C4-2B (cell line): Measurements from ENCODE around the gene HEXIM2.

Experiments used
- H3K27ac ChIP-seq: fragments of 450-650 bp; 2 replicates; pipeline ENCODE4 v1.5.1; 2017
- ZFX ChIP-seq: fragments of 450-650 bp; IDR thresholded peaks from 2 replicates; pipeline ENCODE4 v1.6.1; 2017
- TF ChIP-seq, protein P1 (sequence below): fragments of 450-650 bp; conservative IDR thresholded peaks from 2 replicates; pipeline ENCODE4 v1.5.1; 2017; ENCODE audit warnings: mild to moderate bottlenecking

HEXIM2 gene

DNA sequence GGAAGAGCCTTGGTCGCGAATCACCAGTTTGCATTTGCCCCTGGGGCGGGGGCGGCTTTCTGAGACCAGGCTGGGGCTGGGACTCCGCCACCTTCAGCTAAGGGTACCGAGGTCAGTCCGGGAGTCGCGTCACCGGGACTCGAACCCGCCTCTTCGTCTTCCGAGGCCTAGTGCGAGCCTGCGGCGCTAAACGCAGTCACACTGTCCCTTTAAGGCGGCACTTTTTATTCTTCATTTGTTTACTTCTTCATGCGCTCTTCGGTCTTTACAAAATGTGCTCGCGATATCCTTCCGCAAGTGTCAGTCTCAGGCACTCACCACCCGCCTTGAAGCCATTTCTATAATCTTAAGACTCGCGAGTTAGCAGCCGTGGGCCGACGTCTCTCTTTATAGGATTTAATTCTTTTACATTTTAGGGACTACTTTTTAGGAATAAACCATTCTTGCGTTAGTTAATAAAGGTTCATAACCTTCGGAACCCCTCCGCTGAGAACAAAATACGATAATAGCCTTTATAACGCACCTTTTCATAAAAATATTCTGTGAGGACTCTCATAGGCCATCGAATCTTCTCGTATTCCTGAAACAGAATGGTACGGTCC lies 14.0 kb upstream of the HEXIM2 start:
- TF ChIP-seq ZFX = peak; percentile 74
- TF ChIP-seq, protein P1, sequence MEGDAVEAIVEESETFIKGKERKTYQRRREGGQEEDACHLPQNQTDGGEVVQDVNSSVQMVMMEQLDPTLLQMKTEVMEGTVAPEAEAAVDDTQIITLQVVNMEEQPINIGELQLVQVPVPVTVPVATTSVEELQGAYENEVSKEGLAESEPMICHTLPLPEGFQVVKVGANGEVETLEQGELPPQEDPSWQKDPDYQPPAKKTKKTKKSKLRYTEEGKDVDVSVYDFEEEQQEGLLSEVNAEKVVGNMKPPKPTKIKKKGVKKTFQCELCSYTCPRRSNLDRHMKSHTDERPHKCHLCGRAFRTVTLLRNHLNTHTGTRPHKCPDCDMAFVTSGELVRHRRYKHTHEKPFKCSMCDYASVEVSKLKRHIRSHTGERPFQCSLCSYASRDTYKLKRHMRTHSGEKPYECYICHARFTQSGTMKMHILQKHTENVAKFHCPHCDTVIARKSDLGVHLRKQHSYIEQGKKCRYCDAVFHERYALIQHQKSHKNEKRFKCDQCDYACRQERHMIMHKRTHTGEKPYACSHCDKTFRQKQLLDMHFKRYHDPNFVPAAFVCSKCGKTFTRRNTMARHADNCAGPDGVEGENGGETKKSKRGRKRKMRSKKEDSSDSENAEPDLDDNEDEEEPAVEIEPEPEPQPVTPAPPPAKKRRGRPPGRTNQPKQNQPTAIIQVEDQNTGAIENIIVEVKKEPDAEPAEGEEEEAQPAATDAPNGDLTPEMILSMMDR = no peak
- H3K27ac ChIP-seq = peak overlapping the region; percentile 94

DNA sequence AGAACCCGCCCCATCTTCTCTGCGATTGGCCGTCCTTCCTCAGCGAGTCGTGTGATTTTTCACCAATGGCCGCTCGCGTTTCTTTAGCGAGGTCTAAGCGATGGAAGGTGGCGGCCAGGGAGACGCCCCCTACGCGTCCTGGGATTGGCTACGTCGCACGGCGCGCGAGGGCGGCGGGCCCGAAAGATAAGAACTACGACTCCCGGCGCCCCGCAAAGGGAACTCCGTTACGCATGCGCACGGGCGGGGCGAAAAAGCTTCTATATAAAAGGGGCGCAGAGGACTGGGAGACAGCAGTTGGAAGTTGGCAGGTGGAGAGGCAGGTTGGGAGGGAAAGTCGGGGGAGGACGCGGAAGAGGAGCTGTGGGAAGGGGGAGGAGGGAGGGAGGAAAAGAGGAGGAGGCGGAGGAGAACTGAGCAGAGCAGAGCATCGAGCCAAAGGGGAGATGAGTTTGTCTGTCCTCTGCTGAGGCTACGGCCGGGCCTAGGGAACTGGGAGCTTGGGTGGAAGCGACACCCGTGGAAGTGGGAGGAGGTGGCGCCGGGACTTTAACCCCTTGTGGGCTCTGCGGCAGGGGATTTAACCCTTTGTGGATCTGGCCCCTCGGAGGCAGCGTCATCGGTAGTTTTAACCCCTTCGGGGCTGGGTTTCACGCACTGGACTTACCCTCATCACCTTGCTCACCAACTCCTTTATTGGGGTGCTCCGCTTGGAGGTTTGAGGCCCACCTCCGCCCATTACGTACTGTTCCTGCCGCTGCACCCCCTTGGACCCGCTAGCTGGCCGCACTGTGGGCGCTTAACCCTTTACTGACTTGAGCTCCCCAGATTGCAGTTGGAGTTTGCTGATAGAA lies 13.3 kb upstream of the HEXIM2 start, which contains the start of gene HEXIM1:
Gene HEXIM1, plus strand, starts transcription at position 293 of the 854 bp plus-strand sequence. CDS start 716 bp downstream, outside the sequence.
- TF ChIP-seq, protein P1 = no peak
- no peak for TF ChIP-seq ZFX
- H3K27ac ChIP-seq = peak within 1 kb of the TSS; percentile 94

DNA sequence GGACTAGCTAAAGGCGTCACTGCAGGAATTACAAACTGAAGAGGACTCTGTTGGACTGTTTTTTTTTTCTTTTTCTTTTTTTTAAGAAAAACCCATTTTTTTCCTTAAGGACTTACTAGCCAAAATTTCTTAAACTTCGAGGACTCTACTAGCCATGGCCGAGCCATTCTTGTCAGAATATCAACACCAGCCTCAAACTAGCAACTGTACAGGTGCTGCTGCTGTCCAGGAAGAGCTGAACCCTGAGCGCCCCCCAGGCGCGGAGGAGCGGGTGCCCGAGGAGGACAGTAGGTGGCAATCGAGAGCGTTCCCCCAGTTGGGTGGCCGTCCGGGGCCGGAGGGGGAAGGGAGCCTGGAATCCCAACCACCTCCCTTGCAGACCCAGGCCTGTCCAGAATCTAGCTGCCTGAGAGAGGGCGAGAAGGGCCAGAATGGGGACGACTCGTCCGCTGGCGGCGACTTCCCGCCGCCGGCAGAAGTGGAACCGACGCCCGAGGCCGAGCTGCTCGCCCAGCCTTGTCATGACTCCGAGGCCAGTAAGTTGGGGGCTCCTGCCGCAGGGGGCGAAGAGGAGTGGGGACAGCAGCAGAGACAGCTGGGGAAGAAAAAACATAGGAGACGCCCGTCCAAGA lies 12.5 kb upstream of the HEXIM2 start:
- H3K27ac ChIP-seq = peak overlapping the region; percentile 94

DNA sequence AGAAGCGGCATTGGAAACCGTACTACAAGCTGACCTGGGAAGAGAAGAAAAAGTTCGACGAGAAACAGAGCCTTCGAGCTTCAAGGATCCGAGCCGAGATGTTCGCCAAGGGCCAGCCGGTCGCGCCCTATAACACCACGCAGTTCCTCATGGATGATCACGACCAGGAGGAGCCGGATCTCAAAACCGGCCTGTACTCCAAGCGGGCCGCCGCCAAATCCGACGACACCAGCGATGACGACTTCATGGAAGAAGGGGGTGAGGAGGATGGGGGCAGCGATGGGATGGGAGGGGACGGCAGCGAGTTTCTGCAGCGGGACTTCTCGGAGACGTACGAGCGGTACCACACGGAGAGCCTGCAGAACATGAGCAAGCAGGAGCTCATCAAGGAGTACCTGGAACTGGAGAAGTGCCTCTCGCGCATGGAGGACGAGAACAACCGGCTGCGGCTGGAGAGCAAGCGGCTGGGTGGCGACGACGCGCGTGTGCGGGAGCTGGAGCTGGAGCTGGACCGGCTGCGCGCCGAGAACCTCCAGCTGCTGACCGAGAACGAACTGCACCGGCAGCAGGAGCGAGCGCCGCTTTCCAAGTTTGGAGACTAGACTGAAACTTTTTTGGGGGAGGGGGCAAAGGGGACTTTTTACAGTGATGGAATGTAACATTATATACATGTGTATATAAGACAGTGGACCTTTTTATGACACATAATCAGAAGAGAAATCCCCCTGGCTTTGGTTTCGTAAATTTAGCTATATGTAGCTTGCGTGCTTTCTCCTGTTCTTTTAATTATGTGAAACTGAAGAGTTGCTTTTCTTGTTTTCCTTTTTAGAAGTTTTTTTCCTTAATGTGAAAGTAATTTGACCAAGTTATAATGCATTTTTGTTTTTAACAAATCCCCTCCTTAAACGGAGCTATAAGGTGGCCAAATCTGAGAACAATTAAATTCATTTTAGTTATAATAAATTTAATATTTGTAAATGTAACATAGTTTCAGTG lies 11.7 kb upstream of the HEXIM2 start:
- peak overlapping the region; percentile 94 for H3K27ac ChIP-seq
- TF ChIP-seq, protein P1 = no peak
- no peak for TF ChIP-seq ZFX

More for the DNA sequence above, 12.5 kb upstream of the HEXIM2 start:
- no peak for TF ChIP-seq ZFX
- TF ChIP-seq, protein P1 = peak; percentile 92

DNA sequence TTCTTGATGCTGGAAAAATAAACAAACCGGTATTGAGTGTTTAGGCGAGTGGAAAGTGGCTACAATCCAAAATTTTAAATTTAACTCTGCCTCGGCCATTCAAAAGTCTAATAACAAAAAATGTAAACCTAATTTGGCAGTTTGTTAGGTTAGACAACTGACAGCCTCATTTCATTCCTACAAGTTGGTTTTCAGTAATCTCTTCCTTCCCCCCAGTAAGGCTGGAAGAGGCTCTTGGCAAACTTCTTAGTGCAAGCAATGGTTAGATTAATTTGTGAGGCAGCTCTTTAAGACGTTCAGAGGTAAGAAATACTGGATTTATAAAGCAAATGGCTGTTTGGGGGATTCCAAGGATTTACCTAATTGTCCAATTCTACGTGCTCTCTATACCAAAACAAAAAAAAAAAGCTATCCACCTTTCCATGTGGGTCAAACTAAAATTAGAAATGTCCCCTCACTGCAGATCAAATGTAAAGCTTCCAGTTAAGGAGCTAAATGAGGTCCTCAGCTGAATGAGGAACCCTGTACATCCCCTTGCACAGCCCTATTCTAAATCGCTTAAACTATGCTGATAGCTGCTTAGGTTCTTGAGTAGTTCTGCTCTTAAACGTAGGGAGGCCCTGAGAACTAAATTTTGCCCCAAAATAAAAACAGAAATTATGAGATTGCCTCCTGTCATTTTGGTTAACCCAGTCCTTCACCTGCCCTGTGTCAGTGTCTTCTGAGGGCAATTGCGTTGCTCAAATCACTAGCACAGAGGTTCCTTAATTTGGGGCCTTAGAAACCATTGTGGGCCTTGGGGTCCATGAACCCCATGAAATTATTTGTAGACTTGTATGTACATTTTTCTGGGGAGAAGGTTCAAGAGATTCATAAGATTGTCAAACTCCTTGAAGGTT lies 10.5 kb upstream of the HEXIM2 start:
- H3K27ac ChIP-seq = no peak overlapping the region
- TF ChIP-seq, protein P1 = no peak
- no peak for TF ChIP-seq ZFX

DNA sequence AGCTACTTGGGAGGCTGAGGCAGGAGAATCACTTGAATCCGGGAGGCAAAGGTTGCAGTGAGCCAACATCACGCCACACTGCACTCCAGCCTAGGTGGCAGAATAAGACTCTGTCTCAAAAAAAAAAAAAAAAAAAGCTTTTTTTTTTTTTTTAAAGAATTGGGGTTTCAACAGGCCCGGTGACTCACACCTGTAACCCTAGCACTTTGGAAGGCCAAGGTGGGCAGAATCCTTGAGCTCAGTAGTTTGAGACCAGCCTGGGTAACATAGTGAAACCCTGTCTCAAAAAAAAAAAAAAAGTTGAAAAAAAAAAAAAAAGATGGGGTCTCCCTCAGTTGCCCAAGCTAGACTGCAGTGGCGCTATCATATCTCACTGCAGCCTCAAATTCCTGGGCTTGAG lies 6.6 kb upstream of the HEXIM2 start:
- H3K27ac ChIP-seq = no peak overlapping the region
- TF ChIP-seq, protein P1 = no peak
- TF ChIP-seq ZFX = no peak
